Hepatic stellate cell (primary cell): ENCODE measurements around the gene CSF3R.

Experiments
- DNase-seq: peaks from one replicate; pipeline ENCODE4 v3.0.0; 2011; ENCODE audit warnings: low spot score

Gene CSF3R

GRCh38 chr1:36482724-36483388 lies at the start of gene CSF3R:
CSF3R (minus strand) TSS chr1:36482913; CDS start chr1:36479496, 3,417 bp downstream.
- no peak for DNase-seq

- no peak for DNase-seq
These were observed 49.1 kb upstream of the CSF3R start for GRCh38 chr1:36531833-36532232.

- no peak for DNase-seq
These were observed 48.1 kb upstream of the CSF3R start for GRCh38 chr1:36530791-36531190.

GRCh38 chr1:36530261-36530660 lies 47.5 kb upstream of the CSF3R start:
- DNase-seq: no peak

GRCh38 chr1:36529769-36530260 lies 47.1 kb upstream of the CSF3R start:
- no peak for DNase-seq

GRCh38 chr1:36528361-36529349 lies 45.9 kb upstream of the CSF3R start:
- no peak for DNase-seq

- no peak for DNase-seq
These were observed 42.5 kb upstream of the CSF3R start for GRCh38 chr1:36525166-36525565.

GRCh38 chr1:36524359-36525062 lies 41.8 kb upstream of the CSF3R start:
- no peak for DNase-seq

GRCh38 chr1:36523850-36524249 lies 41.1 kb upstream of the CSF3R start:
- no peak for DNase-seq

- no peak for DNase-seq
These were observed 40.5 kb upstream of the CSF3R start for GRCh38 chr1:36523230-36523495.

GRCh38 chr1:36522461-36523229 lies 39.9 kb upstream of the CSF3R start:
- no peak for DNase-seq

- DNase-seq: no peak
These were observed 39.3 kb upstream of the CSF3R start for GRCh38 chr1:36522021-36522420.

GRCh38 chr1:36520771-36521420 lies 38.2 kb upstream of the CSF3R start:
- no peak for DNase-seq

- no peak for DNase-seq
These were observed 37.3 kb upstream of the CSF3R start for GRCh38 chr1:36520056-36520455.

- no peak for DNase-seq
These were observed 34.5 kb upstream of the CSF3R start for GRCh38 chr1:36517011-36517771.

GRCh38 chr1:36516372-36517010 lies 33.8 kb upstream of the CSF3R start:
- peak; percentile 82 for DNase-seq

- no peak for DNase-seq
These were observed 32.8 kb upstream of the CSF3R start for GRCh38 chr1:36515315-36516138.

- DNase-seq: no peak
These were observed 31.8 kb upstream of the CSF3R start for GRCh38 chr1:36514501-36514900.
